Measurements from ENCODE around the gene AATF.

Gene AATF

DNA sequence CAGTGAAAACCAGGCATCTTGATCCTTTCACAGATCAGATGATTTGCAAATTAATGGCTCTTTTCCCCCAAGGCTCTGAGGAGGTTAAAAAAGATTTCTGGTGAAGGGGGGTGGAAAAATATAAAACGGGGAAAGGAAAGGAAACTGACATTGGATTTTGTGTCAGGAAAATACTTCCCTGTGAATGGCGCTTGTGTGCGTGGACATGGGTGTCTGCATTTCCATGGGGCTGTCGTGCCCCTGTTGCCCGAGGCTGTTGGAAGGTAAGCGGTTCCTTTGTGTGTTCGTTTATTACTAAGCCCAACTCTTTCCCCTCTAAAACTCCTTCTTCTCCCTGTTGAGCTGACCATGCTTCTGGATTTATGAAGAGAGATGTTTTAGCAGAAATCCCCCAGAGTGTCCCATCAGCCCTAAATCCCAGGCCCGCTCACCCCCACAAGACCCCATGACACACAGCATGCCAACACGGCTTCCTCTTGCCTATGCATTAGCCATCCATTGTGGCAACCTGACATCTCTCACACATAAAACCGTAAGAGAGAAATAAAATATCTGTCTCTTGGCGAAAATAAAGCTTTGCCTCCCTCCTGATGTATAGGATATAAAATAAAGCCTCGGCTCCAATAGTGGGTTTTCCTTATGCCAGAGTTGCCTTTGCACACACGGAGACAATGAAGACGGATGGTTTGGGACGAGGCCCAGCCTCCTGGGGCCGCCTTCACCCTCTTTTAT, 18.7 kb upstream of the AATF start:
- POLR2A ChIA-PET, result no interaction called here
- TF ChIP-seq, protein P1, sequence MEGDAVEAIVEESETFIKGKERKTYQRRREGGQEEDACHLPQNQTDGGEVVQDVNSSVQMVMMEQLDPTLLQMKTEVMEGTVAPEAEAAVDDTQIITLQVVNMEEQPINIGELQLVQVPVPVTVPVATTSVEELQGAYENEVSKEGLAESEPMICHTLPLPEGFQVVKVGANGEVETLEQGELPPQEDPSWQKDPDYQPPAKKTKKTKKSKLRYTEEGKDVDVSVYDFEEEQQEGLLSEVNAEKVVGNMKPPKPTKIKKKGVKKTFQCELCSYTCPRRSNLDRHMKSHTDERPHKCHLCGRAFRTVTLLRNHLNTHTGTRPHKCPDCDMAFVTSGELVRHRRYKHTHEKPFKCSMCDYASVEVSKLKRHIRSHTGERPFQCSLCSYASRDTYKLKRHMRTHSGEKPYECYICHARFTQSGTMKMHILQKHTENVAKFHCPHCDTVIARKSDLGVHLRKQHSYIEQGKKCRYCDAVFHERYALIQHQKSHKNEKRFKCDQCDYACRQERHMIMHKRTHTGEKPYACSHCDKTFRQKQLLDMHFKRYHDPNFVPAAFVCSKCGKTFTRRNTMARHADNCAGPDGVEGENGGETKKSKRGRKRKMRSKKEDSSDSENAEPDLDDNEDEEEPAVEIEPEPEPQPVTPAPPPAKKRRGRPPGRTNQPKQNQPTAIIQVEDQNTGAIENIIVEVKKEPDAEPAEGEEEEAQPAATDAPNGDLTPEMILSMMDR (IDR thresholded peaks at IDR 0.05; ENCODE audit: insufficient read depth, low read length, missing control alignments), result no peak

DNA sequence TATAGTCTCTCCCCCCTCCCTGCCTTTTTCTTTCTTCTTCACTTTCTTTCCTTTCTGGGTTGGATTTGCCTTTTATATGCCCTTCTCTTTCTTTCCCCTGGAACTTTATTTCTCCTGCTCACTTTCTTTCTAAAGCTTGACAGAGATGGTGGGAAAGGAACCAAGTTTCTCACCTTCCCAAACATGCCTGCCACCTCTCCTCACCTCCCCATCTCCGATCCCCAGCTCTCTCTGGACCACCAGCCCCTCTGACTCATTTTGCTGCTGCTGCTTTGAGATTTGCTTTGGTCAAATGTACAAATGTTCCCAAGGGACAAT, 18.2 kb upstream of the AATF start:
- no peak for DNase-seq (ENCODE audit: low read depth, low spot score)
- TF ChIP-seq, protein P1 (IDR thresholded peaks at IDR 0.05; ENCODE audit: insufficient read depth, low read length, missing control alignments), result no peak
- POLR2A ChIA-PET, result no interaction called here
- H3K4me3 ChIP-seq (ENCODE audit: low read depth, low read length), result no peak overlapping the region
- CTCF ChIA-PET, result no interaction called here

More for the DNA sequence above, 18.7 kb upstream of the AATF start:
- CTCF ChIA-PET, result no interaction called here
- H3K4me3 ChIP-seq (ENCODE audit: low read depth, low read length), result no peak overlapping the region
- DNase-seq (ENCODE audit: low read depth, low spot score), result no peak

DNA sequence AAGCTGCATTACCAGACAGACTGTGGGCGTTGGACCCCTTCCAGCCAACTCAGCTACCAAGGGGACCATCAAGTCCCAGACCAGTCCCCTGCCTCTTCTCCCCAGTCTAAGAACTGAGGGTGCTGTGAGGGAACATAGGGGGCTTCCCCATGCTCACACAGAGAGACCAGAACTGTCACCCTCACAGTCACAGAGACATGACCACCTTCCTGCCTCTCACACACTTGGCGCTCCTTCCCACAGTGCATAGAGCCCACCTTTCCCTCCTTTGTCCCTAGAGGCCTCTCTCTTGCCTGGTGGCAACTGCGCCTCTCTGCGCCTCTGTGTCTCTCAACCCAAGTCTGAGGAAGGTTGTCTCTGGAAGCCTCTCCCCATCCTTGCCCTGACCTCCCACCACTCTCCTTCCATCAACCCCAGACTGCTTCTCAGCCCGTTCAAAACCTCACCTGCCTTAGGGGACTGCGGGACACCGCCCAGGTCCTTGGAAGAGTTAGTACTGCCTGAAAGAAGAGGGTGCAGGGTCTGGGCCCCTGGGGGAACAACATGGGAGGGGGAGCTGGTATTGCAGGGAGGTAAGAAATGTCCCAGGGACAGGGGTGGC, 17.6 kb upstream of the AATF start:
- no peak for DNase-seq (ENCODE audit: low read depth, low spot score)
- TF ChIP-seq, protein P1 (IDR thresholded peaks at IDR 0.05; ENCODE audit: insufficient read depth, low read length, missing control alignments), result no peak
- CTCF ChIA-PET, result no interaction called here
- H3K4me3 ChIP-seq (ENCODE audit: low read depth, low read length), result no peak overlapping the region
- POLR2A ChIA-PET, result no interaction called here

DNA sequence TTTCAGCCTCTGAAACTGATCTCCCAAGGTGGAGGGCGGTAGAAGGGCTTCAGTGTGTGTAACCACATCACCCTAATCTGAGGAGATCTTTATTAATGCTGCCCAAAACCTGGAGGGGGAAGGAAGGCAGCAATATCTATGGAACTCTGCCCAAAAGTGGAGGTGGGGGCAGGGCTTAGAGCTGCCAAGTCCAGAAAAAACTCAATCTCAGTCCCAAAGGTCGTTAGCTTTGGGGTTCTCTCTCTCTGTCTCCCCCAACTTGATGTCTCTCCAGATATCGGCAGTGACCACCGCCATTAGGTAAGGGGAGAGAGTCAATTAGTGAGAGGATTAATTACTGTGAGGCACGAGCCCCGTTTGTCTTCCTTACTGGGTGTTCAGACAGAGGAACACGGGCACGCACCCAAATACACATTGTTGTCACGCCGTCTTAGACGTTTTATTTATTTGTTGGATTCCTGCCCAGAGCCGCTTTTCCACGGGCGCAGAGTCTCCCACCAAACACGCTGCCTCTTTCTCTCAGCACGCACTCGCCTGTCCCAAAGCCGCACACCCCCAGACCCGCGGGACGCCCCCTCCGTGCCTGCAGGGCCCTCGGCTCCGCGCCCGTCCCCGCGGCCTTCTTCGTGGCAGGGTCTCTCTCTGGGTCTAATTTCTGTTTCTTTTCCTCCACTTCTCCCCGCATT, 16.9 kb upstream of the AATF start:
- ChIA-PET CTCF (no interaction called here), POLR2A (no interaction called here)
- no peak overlapping the region for H3K4me3 ChIP-seq (ENCODE audit: low read depth, low read length)
- DNase-seq (ENCODE audit: low read depth, low spot score), result no peak
- TF ChIP-seq, protein P1 (IDR thresholded peaks at IDR 0.05; ENCODE audit: insufficient read depth, low read length, missing control alignments), result no peak

DNA sequence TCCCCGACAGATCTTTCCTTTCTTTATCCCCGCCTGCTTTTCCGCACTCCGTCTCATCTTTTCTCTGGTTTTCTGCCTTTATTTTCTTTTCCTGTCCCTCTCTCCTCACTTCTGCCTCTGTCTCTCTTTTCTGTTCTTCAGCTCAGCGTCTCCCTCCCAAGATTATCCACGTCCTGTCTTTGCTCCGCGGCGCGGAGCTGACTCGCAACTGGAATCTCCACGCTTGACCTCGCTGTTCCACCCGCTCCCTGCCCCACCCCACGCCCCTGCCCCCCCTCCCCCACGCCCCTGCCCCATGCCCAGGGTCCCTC, 16.4 kb upstream of the AATF start:
- no peak overlapping the region for H3K4me3 ChIP-seq (ENCODE audit: low read depth, low read length)
- TF ChIP-seq, protein P1 (IDR thresholded peaks at IDR 0.05; ENCODE audit: insufficient read depth, low read length, missing control alignments), result no peak
- CTCF ChIA-PET, result no interaction called here
- POLR2A ChIA-PET, result no interaction called here
- DNase-seq (ENCODE audit: low read depth, low spot score), result no peak

DNA sequence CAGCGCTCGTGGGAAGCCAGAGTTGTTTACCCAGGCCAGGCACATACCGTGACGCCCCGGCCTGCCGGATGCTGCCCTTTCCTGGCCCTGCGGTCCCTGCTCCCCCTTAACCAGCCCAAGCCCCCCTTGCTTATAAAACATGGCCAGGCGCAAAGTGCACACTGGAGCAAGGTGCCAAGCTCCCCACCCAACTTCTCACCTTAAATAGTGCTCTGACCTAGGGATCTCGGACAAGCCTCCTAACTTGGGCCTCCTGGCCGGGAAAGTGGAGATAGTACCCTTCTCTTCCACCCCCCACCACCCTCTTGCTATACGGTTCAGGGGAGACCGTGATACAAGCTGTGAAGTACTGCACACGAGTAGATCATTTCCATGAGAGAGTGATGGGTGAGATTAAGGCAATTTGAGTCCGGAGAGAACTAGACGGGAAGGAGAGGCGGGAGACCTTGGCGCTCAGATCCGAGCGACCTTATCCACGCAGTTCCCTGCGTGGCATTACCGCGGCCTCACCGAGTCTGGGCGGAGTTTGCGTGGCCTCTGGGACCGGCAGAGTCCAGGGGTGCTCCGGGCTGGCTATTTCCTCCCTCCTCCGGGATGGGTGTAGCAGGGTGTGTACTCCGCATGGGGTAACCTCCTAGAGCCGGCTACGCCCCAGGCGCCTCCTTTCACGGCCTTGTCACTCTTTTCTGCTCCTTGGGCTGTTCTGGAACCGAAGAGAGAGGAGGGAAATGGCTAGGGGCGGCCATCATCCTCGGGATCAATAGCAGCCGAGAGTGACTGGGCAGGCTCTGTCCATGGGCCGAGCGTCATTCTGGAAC, 15.9 kb upstream of the AATF start:
- DNase-seq (ENCODE audit: low read depth, low spot score), result no peak
- ChIA-PET CTCF (interaction anchor here (1.2 kb wide), 1 partner anchor 115 kb away, joined by 3 read pairs; no protein-coding TSS in a partner anchor), POLR2A (no interaction called here)
- H3K4me3 ChIP-seq (ENCODE audit: low read depth, low read length), result no peak overlapping the region
- TF ChIP-seq, protein P1 (IDR thresholded peaks at IDR 0.05; ENCODE audit: insufficient read depth, low read length, missing control alignments), result no peak

Data from AG04449 (cell line).